OCI-LY3 (cell line): ENCODE results near the gene IHH.

Experiments
- EZH2phosphoT487 ChIP-seq: fragments of 200-600 bp; shearing (Covaris generic); IDR thresholded peaks from 2 replicates; pipeline ENCODE4 v1.6.1; 2018; ENCODE audit warnings: antibody characterized with exemption, mixed run types, low read depth
- TF ChIP-seq, protein P1 (sequence below): fragments of 200-600, 300-600 bp; sonication (generic); IDR thresholded peaks from 2 replicates; pipeline ENCODE4 v1.5.1; 2014; ENCODE audit warnings: antibody characterized with exemption, low read length, low read depth

DNA sequence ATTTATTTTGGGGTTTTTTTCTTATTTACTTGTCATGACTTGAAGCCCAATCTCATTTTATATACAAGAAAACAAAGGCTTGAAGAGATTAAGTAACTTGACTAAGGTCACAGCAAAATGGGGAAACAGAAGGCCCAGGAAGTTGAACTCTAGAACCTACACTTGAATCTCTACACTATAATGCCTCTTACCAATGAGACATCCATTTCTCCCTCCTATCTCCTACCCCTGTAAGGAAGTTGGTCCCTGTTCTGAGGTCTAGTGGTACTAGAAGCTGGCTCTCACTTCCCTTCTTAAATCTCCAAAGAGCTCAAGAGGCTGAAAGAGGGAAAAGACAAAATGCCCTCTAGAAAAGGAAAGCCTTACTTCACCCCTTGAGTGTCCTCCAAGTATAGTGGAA is 25.5 kb upstream of the IHH start:
- TF ChIP-seq, protein P1, sequence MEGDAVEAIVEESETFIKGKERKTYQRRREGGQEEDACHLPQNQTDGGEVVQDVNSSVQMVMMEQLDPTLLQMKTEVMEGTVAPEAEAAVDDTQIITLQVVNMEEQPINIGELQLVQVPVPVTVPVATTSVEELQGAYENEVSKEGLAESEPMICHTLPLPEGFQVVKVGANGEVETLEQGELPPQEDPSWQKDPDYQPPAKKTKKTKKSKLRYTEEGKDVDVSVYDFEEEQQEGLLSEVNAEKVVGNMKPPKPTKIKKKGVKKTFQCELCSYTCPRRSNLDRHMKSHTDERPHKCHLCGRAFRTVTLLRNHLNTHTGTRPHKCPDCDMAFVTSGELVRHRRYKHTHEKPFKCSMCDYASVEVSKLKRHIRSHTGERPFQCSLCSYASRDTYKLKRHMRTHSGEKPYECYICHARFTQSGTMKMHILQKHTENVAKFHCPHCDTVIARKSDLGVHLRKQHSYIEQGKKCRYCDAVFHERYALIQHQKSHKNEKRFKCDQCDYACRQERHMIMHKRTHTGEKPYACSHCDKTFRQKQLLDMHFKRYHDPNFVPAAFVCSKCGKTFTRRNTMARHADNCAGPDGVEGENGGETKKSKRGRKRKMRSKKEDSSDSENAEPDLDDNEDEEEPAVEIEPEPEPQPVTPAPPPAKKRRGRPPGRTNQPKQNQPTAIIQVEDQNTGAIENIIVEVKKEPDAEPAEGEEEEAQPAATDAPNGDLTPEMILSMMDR, result no peak
- no peak for TF ChIP-seq EZH2phosphoT487
